ENCODE data around the gene FAM78A.
A peak's percentile ranks its signal among the peaks of the same experiment; 100 is the strongest.
"Not testable (repeated sequence)": the region's sequence is repeated elsewhere in the genome, so short reads cannot be mapped to it uniquely, and the experiment has no call there.

The FAM78A gene

DNA sequence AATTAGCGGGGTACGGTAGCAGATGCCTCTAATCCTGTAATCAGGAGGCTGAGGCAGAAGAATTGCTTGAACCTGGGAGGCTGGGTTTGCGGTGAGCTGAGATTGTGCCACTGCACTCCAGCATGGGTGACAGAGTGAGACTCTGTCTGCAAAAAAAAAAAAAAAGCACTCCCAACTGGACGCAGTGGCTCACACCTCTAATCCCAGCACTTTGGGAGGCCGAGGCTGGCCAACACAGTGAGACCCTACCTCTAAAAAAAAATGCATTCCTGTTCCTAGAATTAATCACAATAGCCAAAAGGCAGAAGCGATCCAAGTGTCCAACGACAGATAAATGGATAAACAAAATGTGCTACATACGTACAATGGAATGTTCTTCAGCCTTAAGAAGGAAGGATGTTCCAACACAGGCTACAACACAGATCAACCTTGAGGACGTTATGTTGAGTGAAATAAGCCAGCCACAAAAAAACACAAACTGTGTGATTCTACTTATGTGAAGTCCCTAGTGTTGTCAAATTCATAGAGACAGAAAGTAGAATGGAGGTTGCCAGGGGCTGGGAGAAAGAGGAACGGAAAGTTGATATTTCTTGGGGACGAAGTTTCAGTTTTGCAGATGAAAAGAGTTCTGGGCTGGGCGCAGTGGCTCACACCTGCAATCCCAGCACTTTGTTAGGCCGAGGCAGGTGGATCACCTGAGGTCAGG is 13.8 kb downstream of the FAM78A start:
- no peak for DNase-seq

DNA sequence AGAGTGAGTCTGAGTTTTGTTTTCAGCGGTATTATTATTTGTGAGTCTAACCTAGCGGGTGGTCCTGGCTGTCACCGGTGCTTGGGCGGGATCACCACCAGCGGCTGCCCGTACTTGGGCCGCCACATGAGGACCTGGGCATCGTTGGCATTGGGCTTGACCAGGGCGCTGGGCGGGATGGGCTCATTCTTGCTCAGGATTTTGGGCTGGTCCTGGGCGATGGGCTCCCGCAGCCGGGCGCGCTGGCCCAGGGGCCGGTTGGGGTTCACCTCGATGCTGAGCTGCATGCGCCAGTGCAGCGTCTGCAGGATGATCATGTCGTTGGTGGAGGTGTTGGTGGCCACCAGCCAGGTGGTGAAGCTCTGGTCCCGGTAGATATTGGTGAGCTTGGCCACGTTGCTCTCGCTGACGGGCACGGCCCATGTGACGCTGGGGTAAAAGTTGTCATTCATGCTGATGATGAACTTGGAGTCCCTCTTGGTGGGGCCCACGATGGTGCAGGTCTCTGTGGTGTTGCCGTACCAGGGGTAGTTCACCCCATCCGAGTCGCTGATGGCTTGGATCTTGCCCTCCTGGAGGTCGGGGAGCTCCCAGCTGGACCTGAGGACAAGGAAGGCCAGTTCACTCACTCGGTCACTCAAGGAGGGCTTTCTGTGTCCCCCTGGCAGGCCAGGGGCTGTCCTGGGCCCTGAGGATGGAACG is 15.4 kb downstream of the FAM78A start:
- no peak for DNase-seq

- no peak for DNase-seq
Measured at GRCh38 chr9:131259916-131260597, 16.3 kb downstream of the FAM78A start.

DNA sequence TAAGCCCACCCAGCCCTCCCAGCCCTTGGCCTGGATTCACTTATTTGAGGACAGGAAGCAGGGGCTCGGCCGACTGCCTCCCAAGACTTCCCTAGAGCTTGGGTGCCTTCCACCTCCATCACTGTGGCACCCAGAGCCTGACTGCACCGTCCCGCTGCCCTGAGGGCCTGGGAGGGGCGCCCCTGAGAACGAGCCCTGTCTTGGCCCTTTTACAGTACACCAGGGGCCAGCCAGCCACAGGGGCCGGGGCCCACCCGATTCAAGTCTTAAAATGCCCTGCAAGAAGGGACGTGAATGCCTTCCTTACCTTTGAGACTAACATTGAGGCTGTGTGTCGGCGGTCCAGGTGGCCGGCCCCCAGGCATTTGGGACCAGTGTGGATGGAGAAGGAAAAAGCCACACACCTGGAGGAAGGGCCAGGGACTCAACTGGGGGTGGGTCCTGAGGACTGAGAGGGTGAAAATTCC is 16.8 kb downstream of the FAM78A start:
- DNase-seq = no peak

DNA sequence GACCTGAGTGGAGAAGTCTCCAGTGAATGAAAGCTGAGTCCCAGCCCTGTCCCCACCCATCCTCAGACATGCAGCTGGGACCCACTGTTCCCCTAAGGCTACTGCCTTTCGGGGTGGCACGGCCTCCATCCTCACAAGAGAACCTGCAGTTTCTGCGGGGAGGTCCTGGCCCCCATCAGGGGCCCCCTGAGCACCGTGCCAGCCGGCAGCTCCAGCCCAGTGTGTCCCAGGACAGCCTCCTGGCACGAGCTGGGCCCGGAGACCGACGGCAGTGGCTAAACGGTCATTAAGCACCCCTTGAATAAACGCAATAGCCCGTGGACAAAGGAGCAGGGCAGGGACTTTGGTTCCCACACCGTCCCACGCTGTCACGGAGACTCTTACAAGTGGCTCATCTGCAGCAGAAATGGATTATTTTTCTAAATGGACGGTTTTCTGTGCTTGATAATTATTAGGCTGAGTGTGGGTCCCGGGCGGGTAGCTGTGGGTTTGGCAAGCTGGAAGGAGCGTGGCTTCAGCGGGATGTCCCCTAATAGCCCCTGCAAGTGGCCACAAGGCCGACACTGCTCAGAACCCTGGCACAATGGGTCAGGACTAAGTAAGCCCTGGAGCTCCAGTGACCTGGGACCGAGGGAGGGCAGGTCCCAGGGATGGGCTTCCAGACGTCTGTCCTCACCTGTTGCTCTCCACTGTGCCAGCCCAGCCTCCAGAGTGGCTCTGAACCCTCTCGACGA is 17.4 kb downstream of the FAM78A start:
- DNase-seq = no peak

DNA sequence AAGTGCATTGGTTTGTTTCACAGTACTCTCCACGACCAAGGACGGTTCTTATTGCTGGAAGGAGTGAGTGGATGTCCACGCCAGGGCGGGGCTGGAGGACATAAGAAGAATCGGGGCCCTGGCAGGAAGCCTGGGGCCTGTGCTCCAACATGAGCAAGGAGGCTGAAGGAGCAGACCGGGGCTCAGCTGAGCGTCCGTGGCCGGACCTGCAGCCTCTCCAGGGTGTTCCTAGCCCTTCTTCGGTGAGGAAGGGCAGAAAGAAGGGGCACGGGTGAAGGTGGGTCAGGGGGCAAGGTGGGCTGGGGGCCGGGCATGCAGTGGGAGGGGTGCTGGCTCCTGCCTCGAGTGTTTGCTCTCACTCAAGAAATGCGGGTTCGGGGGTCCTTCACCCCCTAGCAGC is 18.1 kb downstream of the FAM78A start:
- no peak for DNase-seq

DNA sequence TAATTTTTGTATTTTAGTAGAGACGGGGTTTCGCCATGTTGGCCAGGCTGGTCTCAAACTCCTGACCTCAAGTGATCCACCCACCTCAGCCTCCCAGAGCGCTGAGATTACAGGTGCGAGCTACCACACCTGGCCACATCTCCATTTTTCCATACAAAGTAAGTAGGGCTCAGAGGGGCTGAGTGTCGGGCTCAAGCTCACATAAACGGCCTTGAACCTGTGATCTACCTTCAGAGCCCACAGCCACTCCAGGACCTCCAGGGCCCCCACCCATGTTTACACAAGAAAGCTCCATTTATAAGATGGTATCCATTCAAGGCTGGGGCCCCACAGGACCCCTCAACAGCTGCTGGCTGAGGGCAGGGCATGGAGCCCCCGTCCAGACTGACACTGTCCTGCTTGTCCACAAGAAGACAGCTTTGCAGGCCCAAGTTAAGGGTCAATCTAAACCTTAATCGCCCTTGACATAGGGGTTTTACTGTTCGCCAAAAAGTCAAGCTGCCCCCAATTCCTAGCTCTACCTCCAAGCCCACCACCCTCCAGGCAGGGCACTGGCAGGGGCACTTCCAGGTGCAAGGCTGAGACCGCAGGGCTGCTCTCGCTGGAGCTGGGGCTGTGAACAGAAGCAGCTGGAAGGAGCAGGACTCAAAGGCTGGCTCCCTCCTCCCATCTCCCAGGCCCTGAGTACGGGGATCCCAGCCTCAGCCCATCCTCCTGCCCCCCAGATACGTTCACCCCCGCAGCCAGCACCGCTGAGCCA is 18.9 kb downstream of the FAM78A start:
- DNase-seq = no peak

DNA sequence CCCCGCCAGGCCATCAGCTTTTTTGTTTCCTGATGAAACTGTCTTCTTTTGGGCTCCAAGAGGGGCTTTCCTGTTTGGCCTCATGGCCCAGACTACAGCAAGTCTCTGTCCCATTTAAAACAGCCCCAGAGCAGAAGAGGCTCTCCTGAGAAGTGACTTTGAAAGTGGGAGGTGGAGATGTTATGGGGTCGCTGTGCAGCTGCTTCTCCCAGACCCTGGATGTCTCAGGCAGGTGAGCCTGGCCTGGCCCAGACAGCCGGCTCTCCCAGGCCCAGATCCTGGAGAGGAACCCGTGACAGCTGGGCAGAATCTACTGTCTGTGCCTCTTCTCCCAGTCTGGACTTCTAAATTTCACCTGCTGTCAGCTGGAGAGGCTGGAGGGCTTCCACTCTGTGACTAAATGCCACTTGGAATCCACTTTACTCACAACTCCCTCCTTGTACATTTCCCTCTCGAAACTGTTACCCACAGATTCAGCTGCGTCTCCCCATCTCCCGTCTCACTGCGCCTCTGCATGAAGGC is 20.6 kb downstream of the FAM78A start:
- DNase-seq = no peak

DNA sequence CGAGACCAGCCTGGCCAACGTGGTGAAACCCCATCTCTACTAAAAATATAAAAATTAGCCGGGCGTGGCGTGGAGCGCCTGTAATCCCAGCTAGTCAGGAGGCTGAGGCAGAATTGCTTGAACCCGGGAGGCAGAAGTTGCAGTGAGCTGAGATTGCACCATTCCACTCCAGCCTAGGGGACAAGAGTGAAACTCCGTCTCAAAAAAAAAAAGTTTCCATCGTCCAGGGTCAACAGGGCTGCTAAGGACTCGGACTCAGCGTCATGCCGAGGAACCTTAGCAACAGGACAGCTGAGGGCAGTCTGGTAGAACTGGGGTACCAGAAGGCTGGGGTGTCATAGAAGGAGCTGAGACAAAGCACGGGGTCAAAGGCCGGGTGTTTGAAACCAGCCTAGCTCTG is 21.7 kb downstream of the FAM78A start:
- DNase-seq = no peak

DNA sequence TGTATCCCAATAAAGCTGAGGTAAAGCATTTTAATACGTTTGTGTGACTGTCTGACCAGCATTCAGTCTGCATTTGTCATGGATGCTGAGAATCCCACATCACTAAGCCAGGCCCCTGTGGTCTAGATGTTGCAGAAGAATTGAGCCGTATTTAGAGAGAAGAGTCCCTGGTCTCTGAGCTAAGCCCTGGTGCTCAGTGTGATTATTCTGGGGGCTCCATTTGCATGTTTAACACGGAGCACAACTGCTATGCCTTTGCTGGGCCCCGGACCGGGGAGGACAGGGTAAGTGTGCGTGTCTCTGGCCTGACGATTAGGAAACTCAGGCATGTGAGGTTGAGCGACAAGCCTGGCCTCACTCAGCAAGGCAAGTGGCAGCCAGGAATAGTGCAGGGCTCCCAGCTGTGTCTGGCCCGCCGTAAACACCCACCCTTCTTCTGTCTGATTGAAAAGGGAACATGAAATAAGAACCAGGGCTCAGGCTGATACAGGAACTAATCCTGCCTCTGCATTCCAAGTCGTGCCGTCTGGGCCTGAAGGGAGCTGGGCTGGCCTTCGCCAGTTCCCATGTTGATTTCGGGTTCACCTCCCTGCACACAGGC is 22.3 kb downstream of the FAM78A start:
- DNase-seq = no peak

DNA sequence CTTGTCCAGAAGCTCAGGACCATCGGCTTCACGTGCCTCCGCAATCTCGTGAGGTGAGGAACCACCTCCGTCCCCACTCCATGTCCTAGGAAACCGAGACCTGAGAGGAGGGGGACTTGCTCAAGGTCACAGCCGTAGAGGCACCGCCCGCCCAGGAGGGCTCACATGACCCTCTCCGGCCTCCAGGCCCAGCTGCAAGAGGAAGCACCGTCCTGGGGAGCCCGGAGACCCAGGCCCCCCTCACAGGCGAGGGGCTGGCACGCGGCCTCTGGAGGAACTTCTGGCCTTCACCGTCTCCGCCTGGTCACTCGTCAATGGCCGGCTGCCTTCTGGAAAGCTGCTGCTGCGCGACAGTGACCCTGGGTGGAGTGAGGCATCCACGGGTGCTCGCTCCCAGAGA is 24.2 kb downstream of the FAM78A start:
- no peak for DNase-seq

- no peak for DNase-seq
Measured at GRCh38 chr9:131246618-131247017, 29.7 kb downstream of the FAM78A start.

- DNase-seq = not testable (repeated sequence)
Measured at GRCh38 chr9:131244331-131244730, 32.0 kb downstream of the FAM78A start.

DNA sequence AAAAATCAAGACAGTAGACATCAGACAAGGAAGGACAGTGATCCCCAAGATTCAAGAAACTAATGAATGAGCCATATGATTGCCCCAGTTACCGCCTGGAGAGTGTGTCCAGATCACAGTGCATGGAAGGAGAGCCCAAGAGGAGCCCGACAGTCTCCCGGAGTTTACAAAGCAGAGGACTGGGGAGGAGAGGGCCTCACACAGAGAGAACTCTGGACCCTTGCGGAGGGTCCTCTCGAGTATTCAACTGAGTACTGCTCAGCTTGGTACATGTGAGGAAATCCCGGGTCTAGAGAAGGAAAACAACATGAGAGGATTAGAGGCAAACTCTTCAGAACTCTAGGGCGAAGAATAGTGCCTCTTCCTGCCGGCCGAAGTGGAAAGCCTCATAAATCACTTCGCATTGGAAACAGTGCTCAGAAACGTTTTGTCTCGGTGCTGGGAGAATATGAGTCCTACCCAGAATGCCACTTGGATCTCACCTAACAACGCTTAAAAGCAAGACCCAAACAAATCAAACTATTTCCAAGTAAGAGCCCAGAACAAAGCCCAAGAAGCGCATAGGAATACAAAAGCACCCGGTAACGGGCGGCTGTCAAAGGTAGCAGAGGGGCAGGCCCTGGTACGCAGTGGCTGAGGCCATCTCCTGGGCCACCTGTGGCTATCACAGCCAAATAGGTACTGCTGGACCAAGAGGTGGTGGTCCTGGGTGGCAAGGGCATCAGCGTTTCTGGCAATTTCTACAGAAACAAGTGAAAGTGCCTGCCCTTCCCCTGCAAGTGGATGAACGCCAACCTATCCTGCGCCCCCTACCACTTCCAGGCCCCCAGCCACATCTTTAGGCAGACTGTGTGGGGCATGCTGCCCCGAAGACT is 36.0 kb downstream of the FAM78A start:
- DNase-seq = no peak

DNA sequence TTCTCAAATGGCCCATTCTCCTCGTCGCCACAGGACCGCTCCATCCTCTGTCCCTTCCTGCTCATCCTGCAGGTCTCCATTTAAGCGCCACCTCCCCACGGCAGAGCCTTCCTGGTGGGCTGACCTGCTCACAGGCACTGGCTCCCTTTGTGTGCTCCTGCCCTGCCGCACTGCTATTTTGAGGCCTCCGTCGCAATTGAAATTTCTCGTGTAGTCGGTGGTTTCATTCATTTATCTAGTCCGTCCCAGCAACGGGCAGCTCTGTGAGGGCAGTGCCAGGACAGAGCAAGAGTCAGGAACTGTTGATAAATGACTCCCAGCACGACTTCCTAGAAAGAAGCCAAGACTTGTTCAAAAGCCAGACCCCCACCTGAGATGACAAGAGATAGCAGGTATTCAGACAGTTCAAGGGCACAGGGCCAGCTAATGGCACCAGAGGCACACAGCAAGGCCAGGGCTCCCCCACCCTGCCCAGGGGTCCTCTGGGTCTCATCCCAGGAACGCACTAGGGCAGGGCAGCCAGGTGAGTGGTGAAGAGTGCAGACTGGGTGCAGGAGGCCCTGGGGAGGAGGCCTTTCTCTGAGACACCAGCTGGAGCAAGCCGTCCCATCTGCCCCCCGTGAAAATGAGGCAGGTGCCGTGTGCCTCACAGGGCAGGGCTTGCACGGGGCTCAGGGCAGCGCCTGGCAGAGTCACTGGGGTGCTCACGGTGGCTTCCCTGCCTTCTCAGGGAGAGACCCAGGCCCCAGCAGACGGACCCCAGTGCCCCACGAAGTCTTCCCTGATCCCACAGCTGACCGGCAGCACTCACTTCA is 36.9 kb downstream of the FAM78A start:
- DNase-seq = no peak

DNA sequence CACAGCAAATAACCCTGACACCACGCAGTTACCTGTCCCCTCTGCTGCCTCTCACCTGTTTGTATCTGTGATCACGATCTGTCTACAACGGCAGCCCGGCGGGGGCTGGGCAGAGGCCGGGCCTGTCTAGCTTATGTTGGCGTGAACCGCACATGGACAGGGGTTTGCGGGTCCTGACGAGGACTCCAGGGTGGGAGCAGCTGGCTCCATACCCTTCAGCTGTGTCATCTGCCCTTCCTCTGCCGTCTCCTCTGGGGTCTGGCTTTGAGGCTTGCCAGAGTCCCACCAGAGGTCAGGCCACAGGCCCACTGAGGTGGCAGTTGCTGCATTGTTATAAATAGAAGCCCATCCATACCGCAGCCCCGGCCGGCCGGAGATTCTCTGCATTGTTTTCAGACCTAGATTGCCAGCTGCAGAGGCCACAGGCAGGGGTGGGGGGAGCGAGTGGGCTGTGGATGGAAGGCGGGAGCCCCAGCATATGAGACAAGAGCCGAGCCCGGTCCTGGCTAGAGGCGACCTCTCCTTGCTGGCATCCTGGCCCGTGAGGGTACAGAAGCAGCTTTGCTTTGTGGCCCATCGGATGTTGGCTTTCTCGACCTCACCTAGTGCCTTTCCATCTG is 37.8 kb downstream of the FAM78A start:
- DNase-seq = no peak

DNA sequence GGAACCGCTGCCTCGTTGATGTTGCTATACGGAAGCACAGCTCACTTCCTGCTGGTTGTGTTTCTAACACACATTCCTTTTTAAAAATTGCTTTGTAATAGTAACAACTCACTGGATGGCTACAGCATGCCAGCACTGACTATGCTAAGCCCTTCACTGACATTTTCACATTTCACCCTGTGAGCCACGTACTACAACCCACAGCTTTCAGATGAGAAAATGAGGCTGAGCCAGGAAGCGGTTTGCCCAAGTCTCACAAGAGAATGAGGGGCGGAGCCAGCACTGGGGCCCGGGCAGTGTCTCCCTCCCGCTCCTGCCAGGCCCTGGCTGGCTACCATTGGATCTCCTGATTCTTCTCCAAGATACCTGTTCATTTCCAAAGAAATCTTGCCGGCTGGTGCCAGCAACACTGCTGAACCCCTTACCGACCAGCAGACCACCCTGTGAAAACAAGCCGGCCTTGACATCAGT is 38.3 kb downstream of the FAM78A start:
- DNase-seq = peak; percentile 56

DNA sequence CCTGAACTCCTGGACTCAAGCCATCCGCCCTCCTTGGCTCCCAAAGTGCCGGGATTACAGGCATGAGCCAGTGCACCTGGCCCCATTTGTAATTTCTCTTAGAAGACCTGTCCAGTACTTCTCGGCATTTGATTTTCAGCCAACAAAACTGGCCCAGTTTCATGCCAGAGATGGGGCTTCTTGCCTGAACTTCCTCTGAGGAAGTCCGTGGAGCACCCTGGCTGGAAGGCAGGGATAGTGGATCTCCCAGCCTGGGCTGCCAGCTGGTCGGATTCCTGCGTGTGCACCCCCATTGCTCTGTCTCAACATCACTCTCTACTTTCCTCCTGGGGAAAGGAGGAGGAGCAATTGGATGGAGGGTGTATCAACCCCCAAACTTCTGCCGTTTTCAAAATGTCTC is 39.0 kb downstream of the FAM78A start:
- DNase-seq = no peak

DNA sequence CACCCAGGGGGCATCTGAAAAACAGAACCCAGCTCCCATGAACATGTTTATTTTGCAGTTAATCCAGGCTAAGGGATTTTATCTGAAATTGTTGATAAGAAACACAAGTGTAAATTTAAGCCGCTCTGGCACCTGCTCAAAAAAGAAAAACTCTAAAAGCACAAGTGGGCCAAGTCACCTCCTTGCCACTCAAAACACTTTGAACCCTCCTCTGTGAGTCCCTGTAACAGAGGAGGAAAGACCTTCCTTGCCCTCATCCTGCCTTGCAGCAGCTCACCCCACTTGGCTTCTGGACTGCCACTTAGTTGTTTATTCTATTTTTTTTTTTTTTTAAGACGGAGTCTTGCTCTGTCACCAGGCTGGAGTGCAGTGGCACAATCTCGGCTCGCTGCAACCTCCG is 39.5 kb downstream of the FAM78A start:
- DNase-seq = no peak

Measured in NCI-H2029 treated with DMSO at 0.1 percent for 48 hours (cell line).